ELR (cell line): Measurements from ENCODE around the gene ABI3BP.

Experiments used
- DNase-seq: peaks from one replicate; pipeline ENCODE4 v3.0.0-alpha.2; 2015; ENCODE audit warnings: low read depth

ABI3BP gene

GRCh38 chr3:100984308-100984707 lies 8.9 kb downstream of the ABI3BP start:
- DNase-seq, result no peak

GRCh38 chr3:100982710-100983109 lies 10.5 kb downstream of the ABI3BP start:
- DNase-seq, result no peak

- DNase-seq, result no peak
Measured at GRCh38 chr3:100981164-100981911, 11.9 kb downstream of the ABI3BP start.

GRCh38 chr3:100978011-100978659 lies 15.1 kb downstream of the ABI3BP start:
- DNase-seq, result no peak

- no peak for DNase-seq
Measured at GRCh38 chr3:100976611-100977010, 16.6 kb downstream of the ABI3BP start.

GRCh38 chr3:100975714-100976113 lies 17.5 kb downstream of the ABI3BP start:
- DNase-seq, result no peak

GRCh38 chr3:100973594-100973993 lies 19.6 kb downstream of the ABI3BP start:
- DNase-seq, result no peak

- peak; percentile 49 for DNase-seq
Measured at GRCh38 chr3:100972867-100973266, 20.4 kb downstream of the ABI3BP start.

- DNase-seq, result no peak
Measured at GRCh38 chr3:100972301-100972844, 20.8 kb downstream of the ABI3BP start.

GRCh38 chr3:100971798-100972197 lies 21.4 kb downstream of the ABI3BP start:
- no peak for DNase-seq

- DNase-seq, result no peak
Measured at GRCh38 chr3:100970477-100970990, 22.7 kb downstream of the ABI3BP start.

- no peak for DNase-seq
Measured at GRCh38 chr3:100968932-100969906, 24.0 kb downstream of the ABI3BP start.

- DNase-seq, result no peak
Measured at GRCh38 chr3:100966807-100967206, 26.4 kb downstream of the ABI3BP start.

- no peak for DNase-seq
Measured at GRCh38 chr3:100966049-100966491, 27.2 kb downstream of the ABI3BP start.

GRCh38 chr3:100963041-100963440 lies 30.2 kb downstream of the ABI3BP start:
- no peak for DNase-seq

GRCh38 chr3:100957261-100957986 lies 35.8 kb downstream of the ABI3BP start:
- peak; percentile 6 for DNase-seq

GRCh38 chr3:100956276-100956675 lies 36.9 kb downstream of the ABI3BP start:
- DNase-seq, result no peak

GRCh38 chr3:100954990-100955389 lies 38.2 kb downstream of the ABI3BP start:
- peak; percentile 90 for DNase-seq

GRCh38 chr3:100954199-100954935 lies 38.9 kb downstream of the ABI3BP start:
- DNase-seq, result peak; percentile 19

- DNase-seq, result no peak
Measured at GRCh38 chr3:100953103-100953502, 40.1 kb downstream of the ABI3BP start.
